SH-SY5Y (cell line): Measurements from ENCODE around the gene DMBT1.

Experiments used
- GATA2 ChIP-seq: IDR thresholded peaks from 2 replicates; pipeline ENCODE4 v1.6.1; 2011; ENCODE audit warnings: mild to moderate bottlenecking, low read depth, low read length
- GATA3 ChIP-seq: IDR thresholded peaks from 2 replicates; pipeline ENCODE4 v1.6.1; 2011; ENCODE audit warnings: low read depth, mild to moderate bottlenecking, low read length, moderate library complexity

The DMBT1 gene

DNA sequence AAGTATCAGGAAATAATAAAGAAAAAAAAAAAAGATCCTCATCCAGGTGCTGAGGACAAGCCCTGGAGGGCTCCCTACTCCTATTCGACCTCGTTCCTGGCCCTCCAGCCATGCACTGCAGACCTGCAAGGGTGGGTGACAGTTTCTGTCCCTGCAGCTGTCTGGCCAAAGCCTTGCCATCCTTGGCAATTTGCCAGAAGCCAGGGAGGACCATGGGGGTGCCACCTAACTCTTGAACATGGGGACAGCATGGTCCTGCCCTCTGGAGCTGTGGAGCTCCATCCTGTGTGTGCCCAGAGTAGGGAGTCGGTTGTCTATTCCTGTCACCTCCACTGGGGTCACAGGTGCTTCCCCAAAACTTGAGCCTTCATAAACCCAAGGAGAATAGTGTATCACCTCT, 27.8 kb downstream of the DMBT1 start:
- TF ChIP-seq GATA2: no peak
- no peak for TF ChIP-seq GATA3

DNA sequence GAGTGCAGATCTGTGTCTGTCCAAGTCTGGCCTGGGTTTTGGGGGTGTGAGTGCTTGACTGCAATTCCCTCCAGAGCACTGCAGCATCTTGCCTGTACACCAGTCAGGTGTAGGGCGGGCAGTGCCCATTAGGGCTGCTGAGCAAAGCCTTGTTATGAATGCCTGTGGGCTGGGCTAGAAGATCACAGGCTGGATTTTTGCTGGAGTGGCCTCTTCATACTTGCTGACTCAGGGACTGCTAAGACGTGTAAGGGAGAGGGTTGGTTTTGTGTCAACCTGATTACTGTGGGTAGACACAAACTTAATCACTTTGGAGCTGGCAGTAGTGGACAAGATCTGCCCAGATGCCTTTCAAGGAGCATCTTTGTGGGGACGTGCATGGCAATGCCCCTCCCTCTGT, 29.6 kb downstream of the DMBT1 start:
- TF ChIP-seq GATA3 (no peak), GATA2 (no peak)

DNA sequence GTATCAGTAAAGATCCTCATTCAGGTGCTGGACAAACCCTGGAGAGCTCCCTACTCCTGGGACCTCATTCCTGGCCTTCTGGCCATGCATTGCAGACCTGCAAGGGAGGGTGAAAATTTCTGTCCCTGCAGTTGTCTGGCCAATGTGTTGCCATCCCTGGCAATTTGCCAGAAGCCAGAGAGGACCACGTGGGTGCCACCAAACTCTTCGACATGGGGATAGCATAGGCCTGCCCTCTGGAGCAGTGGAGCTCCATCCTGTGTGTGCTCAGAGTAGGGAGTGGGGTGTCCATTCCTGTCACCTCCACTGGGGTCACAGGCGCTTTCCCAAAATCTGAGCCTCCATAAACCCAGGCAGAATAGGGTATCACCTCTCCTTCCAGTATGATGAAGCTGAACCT, 31.2 kb downstream of the DMBT1 start:
- no peak for TF ChIP-seq GATA3

DNA sequence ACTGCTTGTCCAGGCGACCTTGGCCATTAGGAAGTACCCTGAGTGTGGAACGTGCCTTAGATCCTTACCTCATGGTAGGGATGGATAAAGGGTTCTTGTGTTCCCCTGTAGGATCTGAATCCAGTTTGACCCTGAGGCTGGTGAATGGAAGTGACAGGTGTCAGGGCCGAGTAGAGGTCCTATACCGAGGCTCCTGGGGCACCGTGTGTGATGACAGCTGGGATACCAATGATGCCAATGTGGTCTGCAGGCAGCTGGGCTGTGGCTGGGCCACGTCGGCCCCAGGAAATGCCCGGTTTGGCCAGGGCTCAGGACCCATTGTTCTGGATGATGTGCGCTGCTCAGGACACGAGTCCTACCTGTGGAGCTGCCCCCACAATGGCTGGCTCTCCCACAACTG, 31.6 kb downstream of the DMBT1 start:
- TF ChIP-seq GATA2: no peak
- TF ChIP-seq GATA3: no peak

DNA sequence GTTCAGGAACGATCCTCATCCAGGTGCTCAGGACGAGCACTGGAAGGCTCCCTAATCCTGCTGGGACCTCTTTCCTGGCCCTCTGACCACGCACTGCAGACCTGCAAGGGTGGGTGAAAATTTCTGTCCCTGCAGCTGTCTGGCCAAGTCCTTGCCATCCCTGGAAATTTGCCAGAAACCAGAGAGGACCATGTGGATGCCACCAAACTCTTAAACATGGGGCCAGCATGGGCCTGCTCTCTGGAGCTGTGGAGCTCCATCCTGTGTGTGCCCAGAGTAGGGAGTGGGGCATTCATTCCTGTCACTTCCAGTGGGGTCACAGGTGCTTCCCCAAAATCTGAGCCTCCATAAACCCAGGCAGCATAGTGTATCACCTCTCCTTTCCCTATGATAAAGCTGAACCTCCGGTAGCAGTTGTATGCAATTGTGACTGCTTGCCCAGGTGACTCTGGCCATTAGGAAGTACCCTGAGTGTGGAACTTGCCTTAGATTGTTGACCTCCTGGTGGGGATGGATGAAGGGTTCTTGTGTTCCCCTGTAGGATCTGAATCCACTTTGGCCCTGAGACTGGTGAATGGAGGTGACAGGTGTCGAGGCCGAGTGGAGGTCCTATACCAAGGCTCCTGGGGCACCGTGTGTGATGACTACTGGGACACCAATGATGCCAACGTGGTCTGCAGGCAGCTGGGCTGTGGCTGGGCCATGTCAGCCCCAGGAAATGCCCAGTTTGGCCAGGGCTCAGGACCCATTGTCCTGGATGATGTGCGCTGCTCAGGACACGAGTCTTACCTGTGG, 57.1 kb downstream of the DMBT1 start:
- TF ChIP-seq GATA2 (no peak), GATA3 (no peak)

DNA sequence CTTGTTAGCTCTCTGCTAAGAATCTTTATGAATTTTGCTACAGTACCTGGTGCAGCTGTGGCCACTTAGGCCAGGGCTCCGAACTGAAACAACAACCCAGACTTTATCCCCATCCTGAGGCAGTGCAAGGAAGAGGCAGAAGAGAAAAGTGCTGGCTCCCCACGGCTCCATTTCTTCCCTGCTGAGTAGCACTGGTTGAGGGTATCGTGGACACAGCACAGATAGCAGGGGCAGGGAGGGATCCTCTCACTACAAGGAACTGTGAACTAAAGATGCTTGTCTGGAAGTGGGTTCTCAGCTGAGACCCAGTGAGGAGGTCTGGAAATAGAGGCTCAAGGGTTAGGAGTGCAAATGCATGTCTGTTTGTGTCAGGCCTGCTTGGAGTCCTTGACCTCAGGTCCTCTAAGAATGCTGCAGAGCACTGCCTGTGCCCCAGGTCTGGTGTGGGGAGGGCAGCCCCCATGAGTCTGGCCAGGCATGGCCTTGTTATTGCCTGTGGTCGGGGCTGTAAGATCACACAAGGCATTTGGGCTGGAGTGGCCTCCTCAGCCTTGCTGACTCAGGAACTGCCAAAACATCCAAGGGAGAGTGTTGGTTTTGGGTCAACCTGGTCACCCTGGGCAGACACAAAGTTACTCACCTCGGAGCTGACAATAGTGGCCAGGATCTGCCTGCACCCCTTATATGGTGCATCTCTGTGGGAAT, 58.1 kb downstream of the DMBT1 start:
- TF ChIP-seq GATA3 (no peak), GATA2 (no peak)

DNA sequence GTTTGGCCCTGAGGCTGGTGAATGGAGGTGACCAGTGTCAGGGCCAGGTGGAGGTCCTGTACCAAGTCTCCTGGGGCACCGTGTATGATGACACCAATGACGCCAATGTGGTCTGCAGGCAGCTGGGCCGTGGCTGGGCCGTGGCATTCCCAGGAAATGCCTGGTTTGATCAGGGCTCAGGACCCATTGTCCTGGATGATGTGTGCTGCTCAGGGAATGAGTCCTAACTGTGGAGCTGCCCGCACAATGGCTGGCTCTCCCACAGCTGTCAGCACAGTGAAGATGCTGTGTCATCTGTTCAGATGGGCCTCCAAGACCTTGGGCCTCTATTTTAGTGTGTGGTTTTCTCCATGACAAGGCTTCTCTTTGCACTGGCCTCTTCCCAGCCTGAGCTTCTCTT, 64.0 kb downstream of the DMBT1 start:
- no peak for TF ChIP-seq GATA2
- no peak for TF ChIP-seq GATA3

DNA sequence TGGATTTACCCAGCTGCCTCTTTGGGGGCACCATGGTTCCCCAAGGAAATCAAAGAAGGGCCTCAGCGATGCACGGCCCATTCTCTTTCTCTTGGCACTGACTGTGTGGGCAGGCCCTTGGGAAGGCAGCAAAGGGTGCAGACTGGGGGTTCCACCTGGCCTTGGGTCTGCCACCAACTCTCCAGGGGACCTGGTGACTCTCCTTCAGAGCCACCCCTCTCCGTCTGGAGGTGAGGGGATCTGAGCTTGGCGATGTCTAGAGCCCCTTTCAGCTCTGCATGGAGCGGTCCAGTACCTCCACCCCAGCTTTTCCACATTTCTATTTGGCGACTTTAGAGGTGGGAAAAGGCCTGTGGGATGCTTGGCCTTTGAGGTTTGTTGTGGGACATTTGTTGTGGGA, 70.0 kb downstream of the DMBT1 start:
- TF ChIP-seq GATA3 (no peak), GATA2 (no peak)

DNA sequence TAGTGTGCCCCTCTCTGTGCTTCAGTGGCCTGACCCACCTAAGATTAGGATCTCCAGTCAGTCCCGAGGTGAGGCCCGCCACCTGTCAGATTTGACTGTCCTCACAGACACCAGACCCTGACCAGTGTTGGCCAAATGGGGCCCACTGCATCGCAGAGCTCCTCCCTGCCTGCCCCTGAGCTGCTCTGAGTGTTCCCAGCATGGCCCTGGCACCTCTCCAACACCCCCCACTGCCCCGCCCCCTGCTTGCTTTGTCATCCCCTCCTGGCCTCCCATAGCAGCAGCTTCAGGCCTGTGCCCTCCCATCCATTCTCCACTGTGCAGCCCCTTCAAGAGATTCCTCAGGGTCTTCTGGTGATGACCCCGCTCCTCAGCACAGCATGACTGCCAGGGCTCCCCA, 71.5 kb downstream of the DMBT1 start:
- TF ChIP-seq GATA2 (peak; percentile 67), GATA3 (no peak)

DNA sequence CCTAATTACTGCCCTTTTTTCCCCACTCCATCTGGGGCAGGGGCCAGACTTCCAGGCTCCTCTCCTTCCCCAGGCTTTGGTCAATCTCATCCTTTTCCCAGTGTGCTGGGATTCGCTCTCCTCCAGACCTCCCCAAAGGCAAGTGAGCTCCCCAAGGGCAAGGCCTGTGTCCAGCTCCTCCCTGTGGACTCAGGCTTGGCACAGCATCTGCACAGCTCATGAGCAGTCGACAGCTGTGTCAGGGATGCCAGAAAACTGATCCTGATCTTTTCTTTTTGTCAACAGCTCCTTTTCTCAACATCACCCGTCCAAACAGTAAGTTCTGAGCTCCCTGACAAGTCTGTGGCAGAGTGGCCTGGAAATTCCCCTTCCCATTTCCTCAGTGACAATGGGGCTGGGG, 72.0 kb downstream of the DMBT1 start:
- TF ChIP-seq GATA3 (no peak), GATA2 (no peak)

DNA sequence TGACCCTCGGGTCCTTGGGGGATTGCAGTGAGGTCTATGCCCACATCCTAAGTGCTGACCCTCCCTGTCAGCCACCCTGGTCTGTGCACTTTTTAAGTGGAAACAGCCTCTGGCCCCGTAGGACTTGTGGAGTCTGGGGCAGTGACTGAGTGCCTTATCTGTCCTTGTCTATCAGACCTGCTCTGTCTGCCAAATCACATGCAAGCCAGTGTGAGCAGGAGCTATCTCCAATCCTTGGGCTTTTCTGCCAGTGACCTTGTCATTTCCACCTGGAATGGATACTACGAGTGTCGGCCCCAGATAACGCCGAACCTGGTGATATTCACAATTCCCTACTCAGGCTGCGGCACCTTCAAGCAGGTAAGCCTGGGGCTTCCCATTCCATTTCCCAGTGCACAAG, 76.4 kb downstream of the DMBT1 start:
- TF ChIP-seq GATA2 (peak; percentile 79), GATA3 (no peak)

DNA sequence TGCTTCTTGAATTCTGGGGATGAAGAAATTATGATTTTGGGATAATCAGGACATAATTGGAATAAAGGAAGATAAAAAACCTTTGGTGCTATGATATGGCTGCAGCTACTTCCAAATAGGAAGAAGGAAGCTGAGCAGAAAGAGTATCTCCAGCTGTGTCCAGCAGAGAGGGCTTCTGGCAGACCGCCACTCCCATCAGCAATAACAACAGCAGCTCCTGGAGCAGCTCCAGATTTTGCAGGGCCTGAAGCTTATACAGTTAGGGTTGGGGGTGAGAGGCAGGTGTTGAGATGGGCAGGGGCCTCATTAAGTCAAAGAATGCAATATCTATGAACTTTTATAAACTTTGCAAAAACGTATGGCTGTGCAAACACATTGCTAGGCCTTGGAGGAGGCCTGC, 76.8 kb downstream of the DMBT1 start:
- TF ChIP-seq GATA3 (no peak), GATA2 (no peak)

DNA sequence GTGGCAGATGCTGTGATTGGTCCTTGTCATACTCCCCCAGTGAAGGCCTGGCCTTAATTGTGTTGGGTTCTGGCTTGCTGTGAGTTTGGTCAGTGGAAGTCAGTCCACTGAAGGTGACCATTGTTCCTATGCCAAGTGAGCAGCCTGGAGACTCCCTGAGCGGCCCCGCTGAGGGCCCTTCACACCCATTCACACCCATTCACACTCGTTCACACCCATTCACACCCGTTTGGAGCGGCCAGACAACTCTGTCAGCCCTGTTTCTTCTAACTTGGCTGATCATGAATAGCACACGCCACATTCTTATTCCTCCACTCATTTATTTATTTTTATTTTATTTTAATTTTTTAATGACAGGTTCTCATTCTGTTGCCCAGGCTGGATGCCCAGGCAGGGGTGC, 77.6 kb downstream of the DMBT1 start:
- TF ChIP-seq GATA3: no peak
- TF ChIP-seq GATA2: no peak

DNA sequence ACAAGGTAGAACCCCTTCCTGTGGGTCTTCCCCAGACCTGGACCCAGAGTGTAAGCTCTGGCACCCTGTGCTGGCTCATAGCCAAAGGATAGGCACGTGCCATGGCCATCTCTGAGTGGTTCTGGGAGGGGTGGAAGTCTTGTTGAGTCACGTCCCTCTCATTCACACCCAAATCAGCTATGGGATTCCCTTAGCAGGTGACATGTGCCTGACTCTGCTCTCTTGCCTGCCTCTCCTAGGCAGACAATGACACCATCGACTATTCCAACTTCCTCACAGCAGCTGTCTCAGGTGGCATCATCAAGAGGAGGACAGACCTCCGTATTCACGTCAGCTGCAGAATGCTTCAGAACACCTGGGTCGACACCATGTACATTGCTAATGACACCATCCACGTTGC, 79.2 kb downstream of the DMBT1 start:
- TF ChIP-seq GATA2 (no peak), GATA3 (no peak)

DNA sequence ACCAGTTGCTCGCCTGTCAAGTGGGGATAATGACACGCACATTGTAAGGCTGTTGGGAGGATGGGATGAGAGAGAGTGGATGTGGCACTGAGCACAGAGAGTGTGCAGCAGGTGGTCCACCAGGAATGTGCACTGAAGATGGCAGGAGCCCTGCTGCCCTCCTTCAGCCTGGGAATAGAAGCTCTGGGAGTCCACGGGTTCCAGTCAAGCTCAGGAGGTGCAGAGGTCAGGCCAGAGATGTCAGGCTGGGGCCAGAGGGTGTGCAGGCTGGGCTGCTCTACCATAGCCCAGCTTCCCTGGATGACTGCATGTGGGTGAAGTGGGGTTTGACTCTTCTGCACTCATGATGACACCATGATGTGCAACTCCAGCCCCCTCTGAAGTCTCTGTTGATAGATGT, 80.4 kb downstream of the DMBT1 start:
- TF ChIP-seq GATA3: no peak
- no peak for TF ChIP-seq GATA2
